Osteoblast (primary cell): ENCODE results near the gene TIMP2. TPM values are rescaled to one million over a fixed set of nuclear protein-coding genes. Genes with fewer than 3 reads are reported as not detected.

Experiments
- DNase-seq: peaks from one replicate; pipeline ENCODE4 v3.0.0; 2011; ENCODE audit warnings: low spot score, mixed read lengths; ENCODE audit not compliant: insufficient read length; ENCODE audit errors: missing footprints
- H2AFZ ChIP-seq: 2 replicates; pipeline ENCODE4 v1.6.0; 2011; ENCODE audit warnings: mild to moderate bottlenecking, low read length
- H3K27ac ChIP-seq: 2 replicates; pipeline ENCODE4 v1.5.1; 2011; ENCODE audit warnings: mild to moderate bottlenecking, low read depth, low read length, moderate library complexity
- H3K27me3 ChIP-seq: 2 replicates; pipeline ENCODE4 v1.6.0; 2012; ENCODE audit warnings: mild to moderate bottlenecking, control low read depth, inconsistent platforms, low read length, moderate library complexity; ENCODE audit not compliant: insufficient read depth
- H3K36me3 ChIP-seq: 2 replicates; pipeline ENCODE4 v1.5.1; 2011; ENCODE audit warnings: mild to moderate bottlenecking, low read length, control low read depth, moderate library complexity; ENCODE audit not compliant: insufficient read depth
- H3K4me1 ChIP-seq: 2 replicates; pipeline ENCODE4 v1.5.1; 2011; ENCODE audit warnings: mild to moderate bottlenecking, low read length, control low read depth, moderate library complexity; ENCODE audit not compliant: insufficient read depth
- H3K4me2 ChIP-seq: 2 replicates; pipeline ENCODE4 v1.6.0; 2011; ENCODE audit warnings: mild to moderate bottlenecking, low read length; ENCODE audit not compliant: insufficient read depth
- H3K4me3 ChIP-seq: fragments of 200-600 bp; sonication (generic); 3 replicates; pipeline ENCODE4 v1.5.1; 2012; ENCODE audit warnings: mild to moderate bottlenecking, low read length, inconsistent platforms; ENCODE audit not compliant: insufficient read depth
- H3K79me2 ChIP-seq: 2 replicates; pipeline ENCODE4 v1.6.0; 2012; ENCODE audit warnings: mild to moderate bottlenecking, low read length, control low read depth, inconsistent platforms; ENCODE audit not compliant: insufficient read depth
- H3K9me3 ChIP-seq: 2 replicates; pipeline ENCODE4 v1.5.1; 2011; ENCODE audit warnings: low read depth, low read length, control low read depth
- H4K20me1 ChIP-seq: 2 replicates; pipeline ENCODE4 v1.6.0; 2012; ENCODE audit warnings: mild to moderate bottlenecking, low read length, control low read depth; ENCODE audit not compliant: insufficient read depth
- total RNA-seq: library from RNA; depleted of rRNA; stranded (reverse); fragments of >200 nt; gene quantifications from 2 replicates; pipeline ENCODE4 v1.2.3, GENCODE V29; 2012
- TF ChIP-seq, protein P1 (sequence below): IDR thresholded peaks from 2 replicates; pipeline ENCODE4 v1.5.1; 2011; ENCODE audit warnings: mild to moderate bottlenecking, low read depth, low read length, moderate library complexity; ENCODE audit errors: extremely low read depth

The TIMP2 gene
- total RNA-seq, 1 donor = 164 TPM

DNA sequence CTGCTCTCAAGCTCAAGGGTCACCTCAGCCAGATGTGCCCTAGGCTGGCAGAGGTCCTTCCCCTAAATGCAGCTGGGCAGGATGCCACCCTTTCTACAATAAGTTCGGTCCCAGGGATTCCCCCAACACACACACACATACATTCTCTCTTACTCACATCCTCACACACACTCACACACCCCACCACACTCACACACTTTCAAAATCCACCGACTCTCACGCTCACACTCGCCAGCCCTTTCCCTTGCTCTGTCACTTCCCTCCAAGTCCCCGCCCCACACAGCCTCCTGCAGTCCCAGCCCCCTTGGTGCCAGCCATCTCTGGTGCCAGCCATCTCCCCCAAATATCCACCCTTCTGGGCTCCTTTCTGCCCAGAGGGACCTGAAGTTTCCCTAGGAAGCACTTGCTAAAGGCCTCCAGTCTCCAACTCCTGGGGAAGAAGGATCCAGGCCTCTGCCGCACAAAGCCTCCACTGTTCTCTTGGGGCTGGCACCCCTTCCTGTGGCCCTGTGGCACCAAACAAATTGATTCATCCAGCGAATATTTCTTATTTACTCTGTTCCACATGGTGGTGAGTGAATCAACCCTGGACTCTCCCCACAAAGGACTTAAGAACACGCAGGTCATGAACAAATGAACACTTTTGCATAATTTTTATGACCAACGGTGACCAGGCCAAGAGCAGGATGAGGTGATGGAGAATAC lies 80.7 kb downstream of the TIMP2 start:
- Histone ChIP-seq H4K20me1 (no peaks in the 10 kb centered on the region), H3K9me3 (no peaks in the 10 kb centered on the region), H3K4me2 (no peak overlapping the region), H2AFZ (peak overlapping the region; percentile 57), H3K4me3 (no peak overlapping the region), H3K4me1 (peaks cover 13% of the 10 kb centered on the region), H3K27ac (peak overlapping the region; percentile 31), H3K27me3 (no peaks in the 10 kb centered on the region), H3K79me2 (peaks cover 9% of the 10 kb centered on the region), H3K36me3 (no peaks in the 10 kb centered on the region)
- TF ChIP-seq, protein P1, sequence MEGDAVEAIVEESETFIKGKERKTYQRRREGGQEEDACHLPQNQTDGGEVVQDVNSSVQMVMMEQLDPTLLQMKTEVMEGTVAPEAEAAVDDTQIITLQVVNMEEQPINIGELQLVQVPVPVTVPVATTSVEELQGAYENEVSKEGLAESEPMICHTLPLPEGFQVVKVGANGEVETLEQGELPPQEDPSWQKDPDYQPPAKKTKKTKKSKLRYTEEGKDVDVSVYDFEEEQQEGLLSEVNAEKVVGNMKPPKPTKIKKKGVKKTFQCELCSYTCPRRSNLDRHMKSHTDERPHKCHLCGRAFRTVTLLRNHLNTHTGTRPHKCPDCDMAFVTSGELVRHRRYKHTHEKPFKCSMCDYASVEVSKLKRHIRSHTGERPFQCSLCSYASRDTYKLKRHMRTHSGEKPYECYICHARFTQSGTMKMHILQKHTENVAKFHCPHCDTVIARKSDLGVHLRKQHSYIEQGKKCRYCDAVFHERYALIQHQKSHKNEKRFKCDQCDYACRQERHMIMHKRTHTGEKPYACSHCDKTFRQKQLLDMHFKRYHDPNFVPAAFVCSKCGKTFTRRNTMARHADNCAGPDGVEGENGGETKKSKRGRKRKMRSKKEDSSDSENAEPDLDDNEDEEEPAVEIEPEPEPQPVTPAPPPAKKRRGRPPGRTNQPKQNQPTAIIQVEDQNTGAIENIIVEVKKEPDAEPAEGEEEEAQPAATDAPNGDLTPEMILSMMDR = no peak
- DNase-seq = peak; percentile 88

DNA sequence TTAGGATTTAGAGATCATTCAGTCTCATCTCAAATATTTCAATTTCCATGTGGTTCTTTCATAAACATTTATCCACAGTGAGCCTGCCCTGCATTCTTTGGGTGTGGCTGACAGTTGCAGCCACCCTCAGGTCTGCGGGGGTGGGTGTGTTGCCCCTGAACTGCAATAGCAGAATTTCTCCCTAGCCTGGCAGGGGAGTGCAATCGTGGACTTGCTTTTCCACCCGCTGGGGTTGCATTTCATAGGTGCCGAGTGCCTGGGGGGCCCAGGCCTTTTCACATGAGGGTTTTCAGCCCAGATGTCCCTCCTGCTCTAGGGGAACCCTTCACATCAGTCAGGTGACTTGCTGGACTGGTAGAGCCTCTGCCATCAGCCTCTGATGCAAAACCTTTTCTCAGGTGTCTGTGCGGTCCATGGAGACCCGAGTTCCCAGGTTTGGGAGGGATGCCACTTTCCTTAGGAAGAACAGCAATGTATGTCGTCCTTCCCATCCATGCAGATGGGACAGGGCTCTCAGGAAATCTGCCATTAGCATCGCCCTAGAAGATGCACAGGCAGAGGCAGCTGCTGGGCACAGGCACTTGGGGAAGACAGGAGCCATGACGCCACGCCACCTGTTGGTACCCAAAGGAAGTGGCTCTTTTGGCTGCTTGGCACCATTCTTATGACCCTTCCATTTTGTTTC lies 82.2 kb downstream of the TIMP2 start:
- no peak overlapping the region for H3K4me3 ChIP-seq
- H3K36me3 ChIP-seq = no peaks in the 10 kb centered on the region
- peaks cover 25% of the 10 kb centered on the region for H3K4me1 ChIP-seq
- no peak overlapping the region for H3K27ac ChIP-seq
- H3K4me2 ChIP-seq = no peak overlapping the region
- TF ChIP-seq, protein P1 = peak; percentile 52
- no peaks in the 10 kb centered on the region for H3K9me3 ChIP-seq
- peaks cover 23% of the 10 kb centered on the region for H3K79me2 ChIP-seq
- peaks cover 8% of the 10 kb centered on the region for H4K20me1 ChIP-seq
- H3K27me3 ChIP-seq = no peaks in the 10 kb centered on the region
- DNase-seq = peak; percentile 78
- no peak overlapping the region for H2AFZ ChIP-seq

DNA sequence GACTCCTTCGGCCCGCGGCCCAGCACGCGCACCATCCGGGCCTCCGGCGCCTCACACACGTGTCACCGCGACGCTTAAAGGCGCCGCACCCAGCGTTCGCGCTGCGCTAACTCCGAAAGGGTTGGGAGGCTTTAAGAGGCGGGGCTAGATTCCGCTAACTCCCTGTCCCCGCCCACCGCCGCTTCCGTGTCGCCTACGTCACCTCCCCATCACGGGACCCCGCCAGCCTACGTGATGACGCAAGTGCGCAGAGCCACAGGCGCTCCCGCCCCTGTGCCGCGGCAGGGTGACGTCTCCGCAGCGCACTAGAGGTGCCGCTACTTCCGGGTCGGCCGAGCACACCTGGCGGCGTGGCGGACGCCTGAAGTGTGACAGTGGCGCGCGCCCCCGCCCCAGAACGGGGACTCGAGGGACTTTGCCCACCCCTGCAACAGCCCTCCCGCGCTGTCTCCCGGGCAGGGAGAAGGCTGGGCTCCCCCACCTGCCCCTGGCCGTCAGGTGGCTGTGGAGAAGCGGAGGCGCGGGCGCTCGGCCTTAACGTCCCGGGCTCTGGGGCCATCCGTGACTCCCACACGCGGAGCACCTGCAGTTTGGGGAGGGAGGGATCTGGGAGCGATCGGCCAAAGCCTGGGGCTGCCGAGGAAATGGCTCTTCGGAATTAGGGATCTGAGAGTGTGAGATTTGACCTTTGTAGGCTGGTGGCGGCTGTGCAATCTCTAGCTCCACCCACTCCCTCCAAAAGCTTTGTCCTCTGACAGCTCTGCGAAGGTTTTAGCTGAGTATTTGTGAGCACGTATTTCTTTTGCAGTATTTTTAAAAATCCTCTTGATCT lies 84.2 kb downstream of the TIMP2 start, which contains the start of gene USP36:
TSS of gene USP36 (minus strand) at position 35 of the 832 bp plus-strand sequence. CDS start 4,451 bp downstream, outside the sequence.
- H3K27me3 ChIP-seq = no peaks in the 10 kb centered on the region
- H3K4me3 ChIP-seq = peak within 1 kb of the TSS; percentile 93
- H3K27ac ChIP-seq = peak within 1 kb of the TSS; percentile 87
- H3K4me2 ChIP-seq = peak within 1 kb of the TSS; percentile 93
- peaks cover 15% of the 10 kb centered on the region for H3K36me3 ChIP-seq
- DNase-seq = peak; percentile 99
- H2AFZ ChIP-seq = peak within 1 kb of the TSS; percentile 74
- TF ChIP-seq, protein P1 = no peak
- no peaks in the 10 kb centered on the region for H3K9me3 ChIP-seq
- H3K4me1 ChIP-seq = peaks cover 25% of the 10 kb centered on the region
- peaks cover 42% of the 10 kb centered on the region for H3K79me2 ChIP-seq
- H4K20me1 ChIP-seq = peaks cover 21% of the 10 kb centered on the region

DNA sequence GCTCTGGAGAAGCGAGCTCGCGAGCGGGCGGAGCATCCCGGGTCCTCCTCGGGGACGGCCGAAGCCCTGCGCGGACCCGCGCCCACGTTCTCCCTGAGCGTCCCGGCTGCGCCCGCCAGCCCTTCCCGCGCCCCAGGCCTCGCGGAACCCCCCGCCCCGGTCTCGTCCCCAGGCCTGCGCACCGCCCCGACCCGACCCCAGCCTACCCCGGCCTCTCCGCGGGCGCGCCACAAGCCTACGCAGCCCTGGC lies 84.7 kb downstream of the TIMP2 start:
- H3K4me3 ChIP-seq = peak overlapping the region; percentile 93
- peak overlapping the region; percentile 93 for H3K4me2 ChIP-seq
- no peaks in the 10 kb centered on the region for H3K9me3 ChIP-seq
- peaks cover 24% of the 10 kb centered on the region for H4K20me1 ChIP-seq
- H3K4me1 ChIP-seq = peaks cover 25% of the 10 kb centered on the region
- H3K27ac ChIP-seq = peak overlapping the region; percentile 87
- TF ChIP-seq, protein P1 = no peak
- H3K79me2 ChIP-seq = peaks cover 48% of the 10 kb centered on the region
- H3K36me3 ChIP-seq = peaks cover 21% of the 10 kb centered on the region
- no peak for DNase-seq
- no peak overlapping the region for H2AFZ ChIP-seq
- no peaks in the 10 kb centered on the region for H3K27me3 ChIP-seq
